A549 (cell line): ENCODE data around the gene KIF9.
"Not testable (repeated sequence)": the region's sequence is repeated elsewhere in the genome, so short reads cannot be mapped to it uniquely, and the experiment has no call there.

Source experiments
- EP300 ChIP-seq, 2 experiments: fragments of >200 bp; sonication (Bioruptor Twin); formaldehyde crosslinking; IDR thresholded peaks; 2 replicates in 1 of 2; 3 replicates in 1 of 2; pipeline ENCODE4 v1.6.1; 2016 to 2017
- MAX ChIP-seq: IDR thresholded peaks from 2 replicates; pipeline ENCODE4 v1.6.1; 2012

DNA sequence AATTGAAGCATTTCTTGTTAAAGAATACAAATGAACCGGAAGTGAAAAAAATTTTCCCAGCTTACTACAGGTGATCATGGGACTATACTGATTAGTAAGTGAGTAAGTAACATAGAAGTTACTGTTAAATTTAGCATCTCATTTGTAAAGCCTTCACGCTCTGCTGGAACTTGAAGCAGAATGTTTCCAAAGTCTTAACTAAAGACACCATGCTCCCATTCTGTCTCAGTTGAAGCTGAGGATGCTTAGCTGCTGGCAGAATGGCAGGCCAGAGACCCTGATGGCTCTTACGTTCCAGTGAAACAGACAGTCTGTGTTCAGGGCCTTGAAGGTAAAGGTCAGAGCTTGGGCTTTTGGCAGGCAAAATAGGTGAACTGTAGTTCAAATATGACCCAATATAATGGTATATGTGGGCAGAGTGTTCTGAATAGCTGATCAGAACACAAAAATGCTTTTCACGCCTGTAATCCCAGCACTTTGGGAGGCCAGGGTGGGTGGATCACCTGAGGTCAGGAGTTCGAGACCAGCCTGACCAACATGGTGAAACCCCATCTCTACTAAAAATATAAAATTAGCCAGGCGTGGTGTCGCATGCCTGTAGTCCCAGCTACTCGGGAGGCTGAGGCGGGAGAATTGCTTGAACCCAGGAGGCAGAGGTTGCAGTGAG is 9.3 kb upstream of the KIF9 start:
- TF ChIP-seq MAX; EP300 (IDR thresholded peaks at IDR 0.05): not testable (repeated sequence)
